ENCODE measurements around the gene ZNF200.

The ZNF200 gene

DNA sequence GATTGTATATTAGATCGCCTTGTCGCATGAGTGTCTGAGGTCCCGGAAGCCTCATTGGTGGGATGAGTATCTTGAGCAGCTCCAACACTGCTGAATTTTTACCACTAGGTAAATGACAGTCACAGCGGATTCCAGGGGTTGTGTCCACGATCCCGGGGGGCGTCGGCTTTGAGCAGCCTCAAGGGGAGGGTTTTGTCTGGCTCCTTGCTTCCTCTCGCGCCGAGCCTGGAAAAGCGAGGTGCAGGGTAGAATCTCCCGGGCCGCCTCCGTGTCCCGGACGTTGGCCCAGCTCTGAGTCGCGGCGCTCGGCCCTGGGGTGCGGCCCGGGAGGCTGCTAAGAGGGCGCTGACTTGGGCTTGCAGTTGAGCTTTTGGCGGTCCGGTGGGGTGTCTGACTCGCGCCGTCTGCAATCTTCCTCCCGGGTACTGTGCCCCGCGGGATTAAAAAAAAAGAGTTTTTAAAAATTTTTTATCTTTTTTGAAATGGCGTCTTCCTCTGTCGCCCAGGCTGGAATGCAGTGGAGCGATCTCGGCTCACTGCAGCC lies 42.4 kb downstream of the ZNF200 start (continued):
- TF ChIP-seq, protein P1, sequence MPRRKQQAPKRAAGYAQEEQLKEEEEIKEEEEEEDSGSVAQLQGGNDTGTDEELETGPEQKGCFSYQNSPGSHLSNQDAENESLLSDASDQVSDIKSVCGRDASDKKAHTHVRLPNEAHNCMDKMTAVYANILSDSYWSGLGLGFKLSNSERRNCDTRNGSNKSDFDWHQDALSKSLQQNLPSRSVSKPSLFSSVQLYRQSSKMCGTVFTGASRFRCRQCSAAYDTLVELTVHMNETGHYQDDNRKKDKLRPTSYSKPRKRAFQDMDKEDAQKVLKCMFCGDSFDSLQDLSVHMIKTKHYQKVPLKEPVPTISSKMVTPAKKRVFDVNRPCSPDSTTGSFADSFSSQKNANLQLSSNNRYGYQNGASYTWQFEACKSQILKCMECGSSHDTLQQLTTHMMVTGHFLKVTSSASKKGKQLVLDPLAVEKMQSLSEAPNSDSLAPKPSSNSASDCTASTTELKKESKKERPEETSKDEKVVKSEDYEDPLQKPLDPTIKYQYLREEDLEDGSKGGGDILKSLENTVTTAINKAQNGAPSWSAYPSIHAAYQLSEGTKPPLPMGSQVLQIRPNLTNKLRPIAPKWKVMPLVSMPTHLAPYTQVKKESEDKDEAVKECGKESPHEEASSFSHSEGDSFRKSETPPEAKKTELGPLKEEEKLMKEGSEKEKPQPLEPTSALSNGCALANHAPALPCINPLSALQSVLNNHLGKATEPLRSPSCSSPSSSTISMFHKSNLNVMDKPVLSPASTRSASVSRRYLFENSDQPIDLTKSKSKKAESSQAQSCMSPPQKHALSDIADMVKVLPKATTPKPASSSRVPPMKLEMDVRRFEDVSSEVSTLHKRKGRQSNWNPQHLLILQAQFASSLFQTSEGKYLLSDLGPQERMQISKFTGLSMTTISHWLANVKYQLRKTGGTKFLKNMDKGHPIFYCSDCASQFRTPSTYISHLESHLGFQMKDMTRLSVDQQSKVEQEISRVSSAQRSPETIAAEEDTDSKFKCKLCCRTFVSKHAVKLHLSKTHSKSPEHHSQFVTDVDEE (CRISPR knock-in tag; IDR thresholded peaks at IDR 0.05), result no peak
- TF ChIP-seq TOX (CRISPR knock-in tag; IDR thresholded peaks at IDR 0.05; ENCODE audit: borderline replicate concordance), result no peak
- TF ChIP-seq, protein P2, sequence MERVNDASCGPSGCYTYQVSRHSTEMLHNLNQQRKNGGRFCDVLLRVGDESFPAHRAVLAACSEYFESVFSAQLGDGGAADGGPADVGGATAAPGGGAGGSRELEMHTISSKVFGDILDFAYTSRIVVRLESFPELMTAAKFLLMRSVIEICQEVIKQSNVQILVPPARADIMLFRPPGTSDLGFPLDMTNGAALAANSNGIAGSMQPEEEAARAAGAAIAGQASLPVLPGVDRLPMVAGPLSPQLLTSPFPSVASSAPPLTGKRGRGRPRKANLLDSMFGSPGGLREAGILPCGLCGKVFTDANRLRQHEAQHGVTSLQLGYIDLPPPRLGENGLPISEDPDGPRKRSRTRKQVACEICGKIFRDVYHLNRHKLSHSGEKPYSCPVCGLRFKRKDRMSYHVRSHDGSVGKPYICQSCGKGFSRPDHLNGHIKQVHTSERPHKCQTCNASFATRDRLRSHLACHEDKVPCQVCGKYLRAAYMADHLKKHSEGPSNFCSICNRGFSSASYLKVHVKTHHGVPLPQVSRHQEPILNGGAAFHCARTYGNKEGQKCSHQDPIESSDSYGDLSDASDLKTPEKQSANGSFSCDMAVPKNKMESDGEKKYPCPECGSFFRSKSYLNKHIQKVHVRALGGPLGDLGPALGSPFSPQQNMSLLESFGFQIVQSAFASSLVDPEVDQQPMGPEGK (CRISPR knock-in tag; IDR thresholded peaks at IDR 0.05; ENCODE audit: borderline replicate concordance), result no peak
- TF ChIP-seq ZNF8 (CRISPR knock-in tag; IDR thresholded peaks at IDR 0.05), result no peak

DNA sequence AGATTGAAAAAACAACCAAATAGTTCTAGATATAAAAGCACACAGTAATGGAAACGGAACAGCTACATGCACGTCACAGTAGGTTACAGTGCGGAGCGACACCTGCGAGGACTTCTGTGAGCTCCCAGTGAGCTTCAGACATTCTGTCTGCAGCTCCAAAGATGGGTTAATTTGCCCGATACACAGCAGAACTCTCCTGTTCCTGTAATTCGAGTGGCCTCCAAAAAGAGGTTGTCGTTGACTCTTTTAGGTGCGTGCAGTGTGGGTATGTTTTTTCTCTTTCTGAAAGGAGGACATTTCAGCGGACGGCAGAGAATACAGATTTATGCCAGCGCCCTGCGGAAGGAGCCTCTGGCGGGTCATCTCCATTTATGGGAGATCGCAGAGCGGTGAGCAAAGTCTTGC lies 44.0 kb downstream of the ZNF200 start:
- TF ChIP-seq, protein P2 (CRISPR knock-in tag; IDR thresholded peaks at IDR 0.05; ENCODE audit: borderline replicate concordance), result no peak
- TF ChIP-seq ZFP30 (CRISPR knock-in tag; IDR thresholded peaks at IDR 0.05) (no peak), TCF4 (CRISPR knock-in tag; IDR thresholded peaks at IDR 0.05; ENCODE audit: borderline replicate concordance) (no peak), ZNF8 (CRISPR knock-in tag; IDR thresholded peaks at IDR 0.05) (no peak), ISL1 (CRISPR knock-in tag; IDR thresholded peaks at IDR 0.05) (no peak), ESRRG (CRISPR knock-in tag; IDR thresholded peaks at IDR 0.05) (no peak), RARB (CRISPR knock-in tag; IDR thresholded peaks at IDR 0.05) (no peak), OSR1 (CRISPR knock-in tag; IDR thresholded peaks at IDR 0.05) (no peak), BACH2 (CRISPR knock-in tag; IDR thresholded peaks at IDR 0.05; ENCODE audit: borderline replicate concordance) (no peak), ZFP3 (CRISPR knock-in tag; IDR thresholded peaks at IDR 0.05) (no peak), TOX (CRISPR knock-in tag; IDR thresholded peaks at IDR 0.05; ENCODE audit: borderline replicate concordance) (no peak), ZNF565 (CRISPR knock-in tag; conservative IDR thresholded peaks at IDR 0.05; ENCODE audit: low read depth) (no peak), GLIS3 (CRISPR knock-in tag; IDR thresholded peaks at IDR 0.05) (no peak), ARNTL (CRISPR knock-in tag; IDR thresholded peaks at IDR 0.05; ENCODE audit: borderline replicate concordance, low read depth) (no peak)
- TF ChIP-seq, protein P1 (CRISPR knock-in tag; IDR thresholded peaks at IDR 0.05), result no peak
- TF ChIP-seq, protein P3, sequence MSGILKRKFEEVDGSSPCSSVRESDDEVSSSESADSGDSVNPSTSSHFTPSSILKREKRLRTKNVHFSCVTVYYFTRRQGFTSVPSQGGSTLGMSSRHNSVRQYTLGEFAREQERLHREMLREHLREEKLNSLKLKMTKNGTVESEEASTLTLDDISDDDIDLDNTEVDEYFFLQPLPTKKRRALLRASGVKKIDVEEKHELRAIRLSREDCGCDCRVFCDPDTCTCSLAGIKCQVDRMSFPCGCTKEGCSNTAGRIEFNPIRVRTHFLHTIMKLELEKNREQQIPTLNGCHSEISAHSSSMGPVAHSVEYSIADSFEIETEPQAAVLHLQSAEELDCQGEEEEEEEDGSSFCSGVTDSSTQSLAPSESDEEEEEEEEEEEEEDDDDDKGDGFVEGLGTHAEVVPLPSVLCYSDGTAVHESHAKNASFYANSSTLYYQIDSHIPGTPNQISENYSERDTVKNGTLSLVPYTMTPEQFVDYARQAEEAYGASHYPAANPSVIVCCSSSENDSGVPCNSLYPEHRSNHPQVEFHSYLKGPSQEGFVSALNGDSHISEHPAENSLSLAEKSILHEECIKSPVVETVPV (CRISPR knock-in tag; IDR thresholded peaks at IDR 0.05), result no peak
- TF ChIP-seq, protein P4, sequence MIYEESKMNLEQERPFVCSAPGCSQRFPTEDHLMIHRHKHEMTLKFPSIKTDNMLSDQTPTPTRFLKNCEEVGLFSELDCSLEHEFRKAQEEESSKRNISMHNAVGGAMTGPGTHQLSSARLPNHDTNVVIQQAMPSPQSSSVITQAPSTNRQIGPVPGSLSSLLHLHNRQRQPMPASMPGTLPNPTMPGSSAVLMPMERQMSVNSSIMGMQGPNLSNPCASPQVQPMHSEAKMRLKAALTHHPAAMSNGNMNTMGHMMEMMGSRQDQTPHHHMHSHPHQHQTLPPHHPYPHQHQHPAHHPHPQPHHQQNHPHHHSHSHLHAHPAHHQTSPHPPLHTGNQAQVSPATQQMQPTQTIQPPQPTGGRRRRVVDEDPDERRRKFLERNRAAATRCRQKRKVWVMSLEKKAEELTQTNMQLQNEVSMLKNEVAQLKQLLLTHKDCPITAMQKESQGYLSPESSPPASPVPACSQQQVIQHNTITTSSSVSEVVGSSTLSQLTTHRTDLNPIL (CRISPR knock-in tag; IDR thresholded peaks at IDR 0.05; ENCODE audit: low read depth), result no peak

More for the DNA sequence above, 44.0 kb downstream of the ZNF200 start:
- no peak for ATAC-seq

Measured in SK-N-SH treated with all-trans-retinoic acid at 6 μM for 48 hours (cell line).